GM10248 (cell line): ENCODE data around the gene PCBP1.

Experiments
- CTCF ChIA-PET: fragments of 300-600 bp; sonication (Branson Sonifier 250); formaldehyde crosslinking; extraction: SDS; loops from one replicate; lab custom pipeline; 2021; ENCODE audit warnings: antibody characterized with exemption; lab: Yijun Ruan, JAX
- POLR2A ChIA-PET: fragments of 350-650 bp; sonication (Branson Sonifier 250); formaldehyde crosslinking; extraction: SDS; loops from one replicate; lab custom pipeline; 2020; ENCODE audit warnings: antibody characterized with exemption; lab: Yijun Ruan, JAX
- DNase-seq: peaks from one replicate; pipeline ENCODE4 v3.0.0; 2012; ENCODE audit errors: extremely low spot score
- CTCF ChIP-seq: IDR thresholded peaks from 2 replicates; pipeline ENCODE4 v1.5.1; 2012; ENCODE audit warnings: mild to moderate bottlenecking, low read depth; ENCODE audit errors: extremely low read depth, missing control alignments, control extremely low read depth

PCBP1 gene

GRCh38 chr2:70088598-70089219, 1.4 kb downstream of the PCBP1 start:
- ChIA-PET CTCF (interaction anchor here (1.0 to 1.5 kb wide), 8 partner anchors 15 to 174 kb away, joined by 3 to 5 read pairs (median 4); partner anchors contain the start of gene MXD1), POLR2A (interaction anchor here (0.6 to 1.3 kb wide), 5 partner anchors 26 to 52 kb away, joined by 3 to 4 read pairs (median 3); no protein-coding TSS in a partner anchor)
- TF ChIP-seq CTCF = no peak
- DNase-seq = no peak

GRCh38 chr2:70089220-70089982, 2.1 kb downstream of the PCBP1 start:
- CTCF ChIA-PET = interaction anchor here (1.0 to 1.4 kb wide), 6 partner anchors 15 to 175 kb away, joined by 3 to 5 read pairs (median 3); partner anchors contain the start of gene MXD1
- POLR2A ChIA-PET = interaction anchor here (0.6 to 1.0 kb wide), 3 partner anchors 25 to 51 kb away, joined by 3 to 4 read pairs (median 3); no protein-coding TSS in a partner anchor
- DNase-seq = no peak
- TF ChIP-seq CTCF = no peak

- CTCF ChIA-PET = interaction anchor here (1.0 kb wide), 1 partner anchor 15 kb away, joined by 4 read pairs; no protein-coding TSS in a partner anchor
- no peak for TF ChIP-seq CTCF
- no peak for DNase-seq
- POLR2A ChIA-PET = interaction anchor here (1.0 kb wide), 1 partner anchor 32 kb away, joined by 3 read pairs; no protein-coding TSS in a partner anchor
Measured at GRCh38 chr2:70089983-70090525, 2.8 kb downstream of the PCBP1 start.

- ChIA-PET POLR2A (interaction anchor here (0.7 kb wide), 1 partner anchor 17 kb away, joined by 4 read pairs; no protein-coding TSS in a partner anchor), CTCF (interaction anchor here (0.6 to 2.1 kb wide), 3 partner anchors 14 to 51 kb away, joined by 3 to 10 read pairs (median 3); no protein-coding TSS in a partner anchor)
- no peak for TF ChIP-seq CTCF
- no peak for DNase-seq
Measured at GRCh38 chr2:70090706-70091334, 3.5 kb downstream of the PCBP1 start.

GRCh38 chr2:70091364-70091763, 4.1 kb downstream of the PCBP1 start:
- ChIA-PET CTCF (interaction anchor here (1.2 to 2.1 kb wide), 4 partner anchors 9 to 51 kb away, joined by 3 to 10 read pairs (median 6); no protein-coding TSS in a partner anchor), POLR2A (interaction anchor here (1.5 kb wide), 1 partner anchor 17 kb away, joined by 4 read pairs; no protein-coding TSS in a partner anchor)
- DNase-seq = no peak
- TF ChIP-seq CTCF = no peak
